A549 (cell line): ENCODE data around the gene MVB12B. TPM values are rescaled to one million over a fixed set of nuclear protein-coding genes. Genes with fewer than 3 reads are reported as not detected.

Experiments
- ATAC-seq, 2 experiments: fragments of 200-7000 bp in 1 of 2; fragments of >200 bp in 1 of 2; cut with Nextera tagmentation in 1 of 2; cut with Tn5 transposase in 1 of 2; 3 replicates each; pipeline versions ENCODE4 v1.8.0 to v1.9.1; 2018 to 2020; ENCODE audit warnings: mild to moderate bottlenecking in 1 of 2, moderate library complexity in 1 of 2
- CTCF ChIA-PET: fragments of 300-600 bp; sonication (Branson Sonifier 250); formaldehyde crosslinking; extraction: SDS; loops from one replicate; lab custom pipeline; 2021; ENCODE audit warnings: antibody characterized with exemption, inconsistent platforms; lab: Yijun Ruan, JAX
- POLR2A ChIA-PET: fragments of 350-600 bp; formaldehyde crosslinking; extraction: SDS; loops from one replicate; lab custom pipeline; 2021; ENCODE audit warnings: antibody characterized with exemption, inconsistent platforms; lab: Yijun Ruan, JAX
- DNase-seq, 2 experiments: peaks; one replicate each; pipeline versions ENCODE4 v3.0.0 to v3.0.0-alpha.2; 2011 to 2016; ENCODE audit warnings: low read depth in 1 of 2, low spot score in 1 of 2
- FAIRE-seq: peaks from 2 replicates; lab custom pipeline; 2011; peaks lifted over from hg19 to GRCh38; lab: Jason Lieb, UNC
- H3K27ac ChIP-seq, 2 experiments: fragments of >200 bp; sonication (Bioruptor Twin); formaldehyde crosslinking; 3 replicates each; pipeline ENCODE4 v1.5.1; 2016 to 2017
- H3K4me1 ChIP-seq: fragments of >200 bp; sonication (Bioruptor Twin); formaldehyde crosslinking; 3 replicates; pipeline ENCODE4 v1.6.1; 2016
- H3K4me2 ChIP-seq: fragments of >200 bp; sonication (Bioruptor Twin); formaldehyde crosslinking; 3 replicates; pipeline ENCODE4 v1.6.1; 2016
- H3K4me3 ChIP-seq: fragments of >200 bp; sonication (Bioruptor Twin); formaldehyde crosslinking; 3 replicates; pipeline ENCODE4 v1.5.1; 2016
- H3K9me3 ChIP-seq: fragments of >200 bp; sonication (Bioruptor Twin); formaldehyde crosslinking; 3 replicates; pipeline ENCODE4 v1.6.1; 2016
- FOSL2 ChIP-seq, 2 experiments: fragments of 450-650 bp in 1 of 2; fragments of >200 bp in 1 of 2; sonication (Bioruptor Twin) in 1 of 2; formaldehyde crosslinking; IDR thresholded peaks; 2 replicates each; pipeline versions ENCODE4 v1.5.0 to v1.6.1; 2016 to 2020; ENCODE audit warnings: mild to moderate bottlenecking in 1 of 2, moderate library complexity in 1 of 2
- KDM5A ChIP-seq: fragments of 200-600 bp; sonication (generic); IDR thresholded peaks from 2 replicates; pipeline ENCODE4 v1.6.1; 2016; ENCODE audit warnings: antibody characterized with exemption, mild to moderate bottlenecking
- MAFK ChIP-seq: fragments of 450-650 bp; IDR thresholded peaks from 2 replicates; pipeline ENCODE4 v1.6.1; 2014; ENCODE audit not compliant: partially characterized antibody
- PHF8 ChIP-seq: fragments of 200-600 bp; sonication (generic); IDR thresholded peaks from 2 replicates; pipeline ENCODE4 v1.6.1; 2016; ENCODE audit warnings: low read depth, mild to moderate bottlenecking, antibody characterized with exemption, moderate library complexity, borderline replicate concordance
- RCOR1 ChIP-seq: fragments of 150-350 bp; IDR thresholded peaks from 2 replicates; pipeline ENCODE4 v1.6.1; 2014; ENCODE audit warnings: antibody characterized with exemption, low read length, low read depth
- SMC3 ChIP-seq: fragments of >200 bp; sonication (Bioruptor Twin); formaldehyde crosslinking; IDR thresholded peaks from 3 replicates; pipeline ENCODE4 v1.6.1; 2018; ENCODE audit warnings: inconsistent platforms
- WGBS: methylation state at CpG from one replicate; pipeline ENCODE4 v1.1.6; 2017; ENCODE audit errors: missing lambda C conversion rate; 5-methylcytosine and 5-hydroxymethylcytosine counted together
- polyA plus RNA-seq, 4 experiments: library from polyadenylated mRNA; depleted of rRNA in 3 of 4; stranded (reverse); fragments of >200 nt; fragmentation: RNase III in 1 of 4; extraction: RNeasy Plus Mini Kit Qiagen cat#74134 plus additional on column Dnase treatment in 1 of 4; gene quantifications; 2 replicates in 3 of 4; 3 replicates in 1 of 4; pipeline ENCODE4 v1.2.3, GENCODE V29; 2011 to 2017
- TF ChIP-seq, protein P1 (sequence below): fragments of 200-600 bp; sonication (generic); IDR thresholded peaks from 2 replicates; pipeline ENCODE4 v1.6.1; 2016; ENCODE audit warnings: antibody characterized with exemption, mild to moderate bottlenecking, moderate library complexity
- TF ChIP-seq, protein P2 (sequence below): fragments of >200 bp; sonication (Bioruptor Twin); formaldehyde crosslinking; IDR thresholded peaks from 3 replicates; pipeline ENCODE4 v1.5.1; 2016

The MVB12B gene
- polyA plus RNA-seq, 2 of the 4 experiments (the other 2 are of a cell fraction): 4.6 to 5.9 TPM

DNA sequence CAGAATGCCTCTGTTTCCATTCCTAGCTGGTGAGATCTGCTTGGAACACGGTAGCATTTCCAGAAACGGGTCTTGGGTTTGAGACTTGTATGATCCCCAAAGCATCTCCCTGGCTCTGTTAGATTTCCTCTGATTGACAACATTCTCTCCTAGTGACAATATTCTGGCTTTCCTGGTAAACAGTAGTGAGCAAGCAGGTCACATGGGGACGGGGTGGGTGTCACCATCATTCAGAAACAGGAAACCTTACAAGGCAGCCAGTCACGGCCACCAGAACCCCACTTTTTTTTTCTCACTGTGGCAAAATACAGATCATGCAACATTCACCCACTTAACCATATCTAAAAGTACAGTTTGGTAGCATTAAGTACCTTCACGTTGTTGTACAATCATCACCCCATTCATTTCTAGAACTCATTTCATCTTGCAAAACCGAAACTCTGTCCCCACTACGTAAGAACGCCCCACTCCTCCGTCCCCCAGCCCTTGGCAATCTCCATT is 197.0 kb downstream of the MVB12B start:
- ChIA-PET POLR2A (no interaction called here), CTCF (interaction anchor here (1.0 to 3.0 kb wide), 6 partner anchors 9 to 258 kb away, joined by 3 to 26 read pairs (median 6); no protein-coding TSS in a partner anchor)
- WGBS: 29% methylated on average over 9 of the region's 9 CpGs
- H3K4me3 ChIP-seq: no peak overlapping the region
- no peak for TF ChIP-seq KDM5A
- H3K9me3 ChIP-seq: no peaks in the 10 kb centered on the region
- DNase-seq (no peak), ATAC-seq (no peak; a peak in 1 of 6 replicates), FAIRE-seq (no peak)
- H3K4me1 ChIP-seq: no peaks in the 10 kb centered on the region
- H3K4me2 ChIP-seq: no peak overlapping the region
- no peak overlapping the region for H3K27ac ChIP-seq

DNA sequence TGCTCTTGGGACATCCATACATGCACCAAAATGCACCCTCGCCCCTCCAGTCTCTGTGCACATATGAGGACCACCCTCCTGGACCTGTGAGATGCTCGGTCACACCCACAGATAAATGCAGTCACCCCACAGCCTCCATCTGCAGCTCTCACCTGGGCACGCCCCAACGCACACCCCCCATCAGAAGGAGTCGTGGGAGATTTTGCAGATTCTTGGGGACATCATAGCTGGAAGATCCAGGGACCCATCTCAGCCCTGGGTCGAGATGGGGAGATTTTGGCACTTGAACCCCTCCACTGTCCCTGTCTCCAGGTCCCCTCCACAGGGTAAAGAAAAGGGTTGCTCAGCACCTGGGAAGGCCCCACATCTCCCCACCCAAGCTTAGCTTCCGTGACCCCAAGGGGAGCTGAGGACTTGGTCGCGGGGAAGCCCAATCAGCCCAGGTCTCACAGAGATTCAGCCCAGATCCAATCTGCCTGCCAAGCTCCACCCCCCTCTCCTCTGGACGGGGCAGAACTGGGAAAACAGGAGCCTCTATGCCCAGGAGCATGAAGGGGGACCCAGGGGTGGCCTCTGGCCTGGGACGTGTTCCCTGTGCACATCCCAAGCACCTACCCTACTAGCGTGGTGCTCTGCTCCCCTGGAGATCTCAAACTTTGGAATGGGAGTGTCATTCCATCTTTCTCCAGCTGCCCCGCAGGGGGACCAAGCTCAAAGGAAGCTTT is 197.9 kb downstream of the MVB12B start:
- H3K4me3 ChIP-seq: no peak overlapping the region
- H3K4me1 ChIP-seq: no peaks in the 10 kb centered on the region
- no peak for DNase-seq
- no peak for ATAC-seq
- H3K4me2 ChIP-seq: no peak overlapping the region
- WGBS: 44% methylated on average over 10 of the region's 13 CpGs
- H3K27ac ChIP-seq: no peak overlapping the region
- TF ChIP-seq RCOR1: no peak
- TF ChIP-seq PHF8: no peak
- TF ChIP-seq FOSL2 (IDR thresholded peaks at IDR 0.05): no peak
- no peak for TF ChIP-seq FOSL2 (CRISPR knock-in tag; IDR thresholded peaks at IDR 0.05)
- TF ChIP-seq, protein P1, sequence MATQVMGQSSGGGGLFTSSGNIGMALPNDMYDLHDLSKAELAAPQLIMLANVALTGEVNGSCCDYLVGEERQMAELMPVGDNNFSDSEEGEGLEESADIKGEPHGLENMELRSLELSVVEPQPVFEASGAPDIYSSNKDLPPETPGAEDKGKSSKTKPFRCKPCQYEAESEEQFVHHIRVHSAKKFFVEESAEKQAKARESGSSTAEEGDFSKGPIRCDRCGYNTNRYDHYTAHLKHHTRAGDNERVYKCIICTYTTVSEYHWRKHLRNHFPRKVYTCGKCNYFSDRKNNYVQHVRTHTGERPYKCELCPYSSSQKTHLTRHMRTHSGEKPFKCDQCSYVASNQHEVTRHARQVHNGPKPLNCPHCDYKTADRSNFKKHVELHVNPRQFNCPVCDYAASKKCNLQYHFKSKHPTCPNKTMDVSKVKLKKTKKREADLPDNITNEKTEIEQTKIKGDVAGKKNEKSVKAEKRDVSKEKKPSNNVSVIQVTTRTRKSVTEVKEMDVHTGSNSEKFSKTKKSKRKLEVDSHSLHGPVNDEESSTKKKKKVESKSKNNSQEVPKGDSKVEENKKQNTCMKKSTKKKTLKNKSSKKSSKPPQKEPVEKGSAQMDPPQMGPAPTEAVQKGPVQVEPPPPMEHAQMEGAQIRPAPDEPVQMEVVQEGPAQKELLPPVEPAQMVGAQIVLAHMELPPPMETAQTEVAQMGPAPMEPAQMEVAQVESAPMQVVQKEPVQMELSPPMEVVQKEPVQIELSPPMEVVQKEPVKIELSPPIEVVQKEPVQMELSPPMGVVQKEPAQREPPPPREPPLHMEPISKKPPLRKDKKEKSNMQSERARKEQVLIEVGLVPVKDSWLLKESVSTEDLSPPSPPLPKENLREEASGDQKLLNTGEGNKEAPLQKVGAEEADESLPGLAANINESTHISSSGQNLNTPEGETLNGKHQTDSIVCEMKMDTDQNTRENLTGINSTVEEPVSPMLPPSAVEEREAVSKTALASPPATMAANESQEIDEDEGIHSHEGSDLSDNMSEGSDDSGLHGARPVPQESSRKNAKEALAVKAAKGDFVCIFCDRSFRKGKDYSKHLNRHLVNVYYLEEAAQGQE: no peak
- TF ChIP-seq, protein P2, sequence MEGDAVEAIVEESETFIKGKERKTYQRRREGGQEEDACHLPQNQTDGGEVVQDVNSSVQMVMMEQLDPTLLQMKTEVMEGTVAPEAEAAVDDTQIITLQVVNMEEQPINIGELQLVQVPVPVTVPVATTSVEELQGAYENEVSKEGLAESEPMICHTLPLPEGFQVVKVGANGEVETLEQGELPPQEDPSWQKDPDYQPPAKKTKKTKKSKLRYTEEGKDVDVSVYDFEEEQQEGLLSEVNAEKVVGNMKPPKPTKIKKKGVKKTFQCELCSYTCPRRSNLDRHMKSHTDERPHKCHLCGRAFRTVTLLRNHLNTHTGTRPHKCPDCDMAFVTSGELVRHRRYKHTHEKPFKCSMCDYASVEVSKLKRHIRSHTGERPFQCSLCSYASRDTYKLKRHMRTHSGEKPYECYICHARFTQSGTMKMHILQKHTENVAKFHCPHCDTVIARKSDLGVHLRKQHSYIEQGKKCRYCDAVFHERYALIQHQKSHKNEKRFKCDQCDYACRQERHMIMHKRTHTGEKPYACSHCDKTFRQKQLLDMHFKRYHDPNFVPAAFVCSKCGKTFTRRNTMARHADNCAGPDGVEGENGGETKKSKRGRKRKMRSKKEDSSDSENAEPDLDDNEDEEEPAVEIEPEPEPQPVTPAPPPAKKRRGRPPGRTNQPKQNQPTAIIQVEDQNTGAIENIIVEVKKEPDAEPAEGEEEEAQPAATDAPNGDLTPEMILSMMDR: no peak
- TF ChIP-seq MAFK: no peak
- ChIA-PET POLR2A (no interaction called here), CTCF (interaction anchor here (0.5 to 3.9 kb wide), 7 partner anchors 11 to 343 kb away, joined by 3 to 26 read pairs (median 6); no protein-coding TSS in a partner anchor)
- no peak for FAIRE-seq
- no peaks in the 10 kb centered on the region for H3K9me3 ChIP-seq

DNA sequence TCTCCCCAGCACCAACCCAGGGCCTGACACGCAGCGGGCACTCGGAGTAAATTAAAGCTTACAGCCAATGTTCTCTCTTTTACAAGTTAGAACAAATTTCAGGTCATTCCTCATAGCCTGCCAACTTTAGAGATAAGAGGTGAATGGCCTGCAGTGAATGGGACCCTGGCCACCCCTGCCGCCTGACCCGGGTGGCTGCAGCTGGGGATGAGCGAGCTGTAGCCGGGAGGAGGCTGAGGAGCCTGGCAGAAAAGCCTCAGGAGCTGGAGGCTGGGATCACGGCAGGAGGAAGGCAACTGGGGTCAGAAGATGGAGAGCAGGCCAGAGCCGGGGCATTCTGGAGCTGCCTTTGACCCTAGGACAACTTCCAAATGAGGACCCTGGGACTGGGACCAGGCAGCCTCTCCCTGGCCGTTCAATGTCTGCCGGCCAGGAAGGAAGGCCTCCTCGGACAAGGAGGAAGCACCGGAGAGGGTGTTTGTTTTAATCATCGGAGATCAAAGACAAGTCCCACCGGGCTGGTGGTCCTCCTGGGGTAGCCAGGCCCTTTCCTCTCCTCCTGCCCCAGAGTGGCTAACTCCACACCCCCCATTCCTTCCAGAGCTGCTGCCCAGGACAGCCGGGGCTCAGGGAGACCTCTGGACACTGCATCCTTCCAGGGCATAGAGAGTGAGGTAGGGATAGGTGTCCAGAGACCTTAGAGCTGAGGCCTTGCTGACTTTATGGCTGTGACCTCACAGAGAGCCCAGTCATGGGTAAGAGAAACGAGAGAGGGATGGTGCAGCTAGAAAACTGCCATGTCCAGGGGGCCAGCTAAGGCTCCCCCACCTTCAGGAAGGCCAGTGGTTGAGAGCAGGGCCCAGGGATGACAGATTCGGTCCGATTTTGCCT is 199.8 kb downstream of the MVB12B start:
- CTCF ChIA-PET: interaction anchor here (0.9 to 3.9 kb wide), 7 partner anchors 8 to 32 kb away, joined by 3 to 26 read pairs (median 7); no protein-coding TSS in a partner anchor
- no peaks in the 10 kb centered on the region for H3K9me3 ChIP-seq
- POLR2A ChIA-PET: no interaction called here
- no peak overlapping the region for H3K27ac ChIP-seq
- no peak for DNase-seq
- no peak for FAIRE-seq
- H3K4me2 ChIP-seq: no peak overlapping the region
- H3K4me1 ChIP-seq: no peaks in the 10 kb centered on the region
- no peak for TF ChIP-seq SMC3
- WGBS: 73% methylated on average over 19 of the region's 19 CpGs
- H3K4me3 ChIP-seq: no peak overlapping the region
- no peak for ATAC-seq
